Stimulated activated CD8-positive, alpha-beta memory T cell treated with anti-CD3 and anti-CD28 coated beads, Interleukin-12 subunit alpha, Interleukin-12 subunit beta, amount 100 ng/mL, for 24 hours (primary cell): ENCODE data around the gene FRMD1.

ENCODE experiments used
- DNase-seq: peaks from one replicate; pipeline ENCODE4 v3.0.0-alpha.2; 2020; ENCODE audit errors: extremely low read depth

Gene FRMD1

GRCh38 chr6:168043193-168043847 lies 35.7 kb downstream of the FRMD1 start:
- DNase-seq: no peak

GRCh38 chr6:168042426-168043192 lies 36.4 kb downstream of the FRMD1 start:
- DNase-seq: no peak

GRCh38 chr6:168041928-168042327 lies 37.1 kb downstream of the FRMD1 start:
- no peak for DNase-seq

- DNase-seq: no peak
These were observed 38.0 kb downstream of the FRMD1 start for GRCh38 chr6:168040856-168041496.

- no peak for DNase-seq
These were observed 39.2 kb downstream of the FRMD1 start for GRCh38 chr6:168039849-168040248.

- DNase-seq: no peak
These were observed 39.7 kb downstream of the FRMD1 start for GRCh38 chr6:168039301-168039700.

- no peak for DNase-seq
These were observed 40.4 kb downstream of the FRMD1 start for GRCh38 chr6:168038576-168039140.

GRCh38 chr6:168037856-168038255 lies 41.2 kb downstream of the FRMD1 start:
- no peak for DNase-seq

GRCh38 chr6:168037242-168037641 lies 41.8 kb downstream of the FRMD1 start:
- DNase-seq: no peak

- no peak for DNase-seq
These were observed 43.1 kb downstream of the FRMD1 start for GRCh38 chr6:168035661-168036545.

GRCh38 chr6:168035098-168035660 lies 43.8 kb downstream of the FRMD1 start:
- DNase-seq: no peak

- DNase-seq: no peak
These were observed 44.5 kb downstream of the FRMD1 start for GRCh38 chr6:168034537-168034936.

GRCh38 chr6:168033791-168034190 lies 45.2 kb downstream of the FRMD1 start:
- DNase-seq: no peak

- DNase-seq: no peak
These were observed 46.8 kb downstream of the FRMD1 start for GRCh38 chr6:168032005-168032760.

- no peak for DNase-seq
These were observed 47.5 kb downstream of the FRMD1 start for GRCh38 chr6:168031411-168031971.

GRCh38 chr6:168030908-168031307 lies 48.1 kb downstream of the FRMD1 start:
- DNase-seq: no peak

GRCh38 chr6:168030218-168030746 lies 48.7 kb downstream of the FRMD1 start:
- DNase-seq: no peak

GRCh38 chr6:168029459-168030217 lies 49.4 kb downstream of the FRMD1 start:
- DNase-seq: no peak

GRCh38 chr6:168028181-168028580 lies 50.8 kb downstream of the FRMD1 start:
- no peak for DNase-seq
